Parathyroid adenoma (tissue), 2 donors: ENCODE measurements around the gene MAPK1.

Source experiments
- H2AFZ ChIP-seq: fragments of 300-600 bp; sonication (generic); one replicate; pipeline ENCODE4 v1.7.0; 2017; ENCODE audit warnings: antibody characterized with exemption, mild to moderate bottlenecking
- H3K27ac ChIP-seq: fragments of 300-600 bp; sonication (generic); one replicate; pipeline ENCODE4 v1.7.0; 2017
- H3K27me3 ChIP-seq: fragments of 300-600 bp; sonication (generic); one replicate; pipeline ENCODE4 v1.7.0; 2017; ENCODE audit warnings: low read length; ENCODE audit not compliant: control insufficient read depth, insufficient read depth
- H3K36me3 ChIP-seq: fragments of 300-600 bp; sonication (generic); one replicate; pipeline ENCODE4 v1.7.0; 2017; ENCODE audit warnings: low read length; ENCODE audit not compliant: control insufficient read depth, insufficient read depth
- H3K4me1 ChIP-seq: fragments of 300-600 bp; sonication (generic); one replicate; pipeline ENCODE4 v1.7.0; 2017; ENCODE audit warnings: control low read depth
- H3K4me2 ChIP-seq: fragments of 300-600 bp; sonication (generic); one replicate; pipeline ENCODE4 v1.7.0; 2017; ENCODE audit warnings: low read length
- H3K4me3 ChIP-seq: fragments of 300-600 bp; sonication (generic); one replicate; pipeline ENCODE4 v1.7.0; 2017; ENCODE audit warnings: low read depth, low read length
- H3K79me2 ChIP-seq: fragments of 300-600 bp; sonication (generic); one replicate; pipeline ENCODE4 v1.7.0; 2017; ENCODE audit warnings: control low read depth
- H3K9ac ChIP-seq: fragments of 300-600 bp; sonication (generic); one replicate; pipeline ENCODE4 v1.7.0; 2017; ENCODE audit warnings: mild to moderate bottlenecking
- H3K9me3 ChIP-seq: fragments of 300-600 bp; sonication (generic); one replicate; pipeline ENCODE4 v1.7.0; 2017; ENCODE audit warnings: low read length; ENCODE audit not compliant: control insufficient read depth
- TF ChIP-seq, protein P1 (sequence below): fragments of 300-600 bp; sonication (generic); IDR thresholded peaks from one replicate; pipeline ENCODE4 v1.7.0; 2017; ENCODE audit warnings: antibody characterized with exemption, mild to moderate bottlenecking
- donor health status: primary hyperparathyroidism.

Gene MAPK1

DNA sequence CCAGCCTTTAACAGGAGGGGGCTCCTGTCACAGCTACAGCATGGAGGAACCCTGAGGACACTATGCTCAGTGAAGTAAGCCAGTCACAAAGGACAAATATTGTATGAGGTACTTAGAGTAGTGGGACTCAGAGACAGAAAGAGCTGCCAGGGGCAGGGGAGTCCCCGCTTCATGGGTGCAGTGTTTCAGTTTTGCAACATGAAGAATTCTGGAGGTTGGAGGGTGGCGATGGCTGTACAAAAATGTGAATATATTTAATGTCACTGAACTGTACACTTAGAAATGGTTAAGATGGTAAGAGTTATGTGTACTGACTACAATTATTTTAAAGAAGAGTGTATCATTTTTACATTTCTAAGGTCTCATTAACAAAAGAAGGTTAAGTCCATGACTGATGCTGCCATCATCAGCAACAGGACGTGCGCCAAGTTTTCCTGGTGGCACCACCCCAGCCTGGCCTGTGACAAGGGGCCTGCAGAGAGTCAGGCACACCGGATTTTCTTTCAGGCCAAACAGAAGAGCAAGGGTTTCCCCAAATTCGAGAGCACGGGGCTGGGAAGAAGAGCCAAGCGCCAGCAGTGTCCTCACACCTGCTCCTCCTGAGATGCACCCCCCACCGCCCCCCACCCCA, 153.9 kb downstream of the MAPK1 start:
- Histone ChIP-seq H2AFZ (peak overlapping the region; percentile 53), H3K36me3 (no peaks in the 10 kb centered on the region), H3K4me1 (peaks cover 7% of the 10 kb centered on the region), H3K9ac (no peak overlapping the region), H3K4me3 (no peak overlapping the region), H3K9me3 (no peaks in the 10 kb centered on the region), H3K27ac (peak overlapping the region; percentile 61), H3K27me3 (no peaks in the 10 kb centered on the region), H3K79me2 (no peaks in the 10 kb centered on the region), H3K4me2 (no peak overlapping the region)
- TF ChIP-seq, protein P1, sequence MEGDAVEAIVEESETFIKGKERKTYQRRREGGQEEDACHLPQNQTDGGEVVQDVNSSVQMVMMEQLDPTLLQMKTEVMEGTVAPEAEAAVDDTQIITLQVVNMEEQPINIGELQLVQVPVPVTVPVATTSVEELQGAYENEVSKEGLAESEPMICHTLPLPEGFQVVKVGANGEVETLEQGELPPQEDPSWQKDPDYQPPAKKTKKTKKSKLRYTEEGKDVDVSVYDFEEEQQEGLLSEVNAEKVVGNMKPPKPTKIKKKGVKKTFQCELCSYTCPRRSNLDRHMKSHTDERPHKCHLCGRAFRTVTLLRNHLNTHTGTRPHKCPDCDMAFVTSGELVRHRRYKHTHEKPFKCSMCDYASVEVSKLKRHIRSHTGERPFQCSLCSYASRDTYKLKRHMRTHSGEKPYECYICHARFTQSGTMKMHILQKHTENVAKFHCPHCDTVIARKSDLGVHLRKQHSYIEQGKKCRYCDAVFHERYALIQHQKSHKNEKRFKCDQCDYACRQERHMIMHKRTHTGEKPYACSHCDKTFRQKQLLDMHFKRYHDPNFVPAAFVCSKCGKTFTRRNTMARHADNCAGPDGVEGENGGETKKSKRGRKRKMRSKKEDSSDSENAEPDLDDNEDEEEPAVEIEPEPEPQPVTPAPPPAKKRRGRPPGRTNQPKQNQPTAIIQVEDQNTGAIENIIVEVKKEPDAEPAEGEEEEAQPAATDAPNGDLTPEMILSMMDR = no peak

DNA sequence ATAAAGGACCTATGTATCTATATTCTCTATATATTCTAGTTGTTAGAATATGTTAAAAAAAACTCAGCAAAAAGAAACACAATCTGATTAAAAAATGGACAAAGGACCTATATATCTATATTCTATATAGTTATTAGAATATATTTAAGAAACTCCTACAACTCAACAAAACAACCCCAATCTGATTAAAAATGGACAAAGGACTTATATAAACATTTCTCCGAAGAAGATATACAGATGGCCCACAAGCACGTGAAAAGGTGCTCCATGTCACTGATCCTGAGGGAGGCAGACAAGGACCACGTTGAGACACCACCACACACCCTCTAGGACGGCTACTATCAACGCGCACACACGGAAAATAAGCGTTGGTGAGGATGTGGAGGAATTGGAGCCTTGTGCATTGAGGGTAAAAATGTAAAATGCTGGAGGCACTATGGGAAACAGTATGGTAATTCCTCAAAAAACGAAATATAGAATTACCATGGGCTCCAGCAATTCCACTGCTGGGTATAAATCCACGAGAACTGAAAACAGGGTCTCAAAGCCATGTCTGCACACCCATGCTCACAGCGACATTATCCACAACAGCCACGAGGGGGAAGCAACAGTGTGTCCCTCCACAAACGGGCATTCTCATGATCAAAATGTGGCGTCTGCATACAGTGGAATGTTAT, 154.6 kb downstream of the MAPK1 start:
- Histone ChIP-seq H3K27me3 (no peaks in the 10 kb centered on the region), H3K79me2 (no peaks in the 10 kb centered on the region), H3K36me3 (no peaks in the 10 kb centered on the region), H3K4me3 (no peak overlapping the region), H2AFZ (peak overlapping the region; percentile 60), H3K9me3 (no peaks in the 10 kb centered on the region), H3K4me2 (no peak overlapping the region), H3K4me1 (peaks cover 7% of the 10 kb centered on the region), H3K27ac (no peak overlapping the region), H3K9ac (no peak overlapping the region)
- TF ChIP-seq, protein P1 = peak; percentile 56

DNA sequence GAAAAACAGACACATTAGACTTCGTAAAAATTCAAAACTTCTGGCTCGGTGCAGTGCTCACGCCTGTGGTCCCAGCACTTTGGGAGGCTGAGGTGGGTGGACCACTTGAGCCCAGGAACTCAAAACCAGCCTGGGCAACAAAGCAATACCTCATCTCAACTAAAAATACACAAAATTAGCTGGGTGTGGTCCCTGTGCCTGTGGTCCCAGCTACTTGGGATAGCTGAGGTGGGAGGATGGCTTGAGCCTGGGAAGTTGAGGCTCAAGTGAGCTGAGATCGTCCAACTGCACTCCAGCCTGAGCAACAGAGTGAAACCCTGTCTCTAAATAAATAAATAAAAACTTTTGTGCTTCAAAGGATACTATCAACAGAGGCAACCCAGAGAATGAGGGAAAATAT, 155.6 kb downstream of the MAPK1 start:
- Histone ChIP-seq H3K4me3 (no peak overlapping the region), H2AFZ (no peak overlapping the region), H3K27me3 (no peaks in the 10 kb centered on the region), H3K9ac (no peak overlapping the region), H3K4me2 (no peak overlapping the region), H3K36me3 (no peaks in the 10 kb centered on the region), H3K9me3 (no peaks in the 10 kb centered on the region), H3K27ac (no peak overlapping the region), H3K79me2 (no peaks in the 10 kb centered on the region), H3K4me1 (peaks cover 7% of the 10 kb centered on the region)
- TF ChIP-seq, protein P1 = no peak

DNA sequence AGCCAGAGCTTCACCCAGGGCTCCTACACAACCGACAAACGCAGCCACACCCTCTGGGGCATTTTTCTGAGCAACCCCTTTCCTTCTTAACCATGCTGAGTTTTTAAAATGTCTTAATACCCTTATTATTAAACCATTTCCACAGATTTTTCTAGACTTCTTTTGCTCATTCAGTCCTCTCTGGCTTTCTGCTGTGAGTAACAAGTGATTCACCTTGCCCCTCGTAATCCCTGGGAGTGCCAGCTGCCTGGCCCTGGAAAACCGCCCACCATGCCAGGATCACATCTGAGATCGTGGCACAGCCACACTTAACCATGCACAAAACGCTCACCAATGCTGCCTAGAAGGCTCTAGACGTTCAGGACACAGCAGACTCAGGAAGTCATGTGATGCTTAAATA, 157.3 kb downstream of the MAPK1 start:
- no peaks in the 10 kb centered on the region for H3K27me3 ChIP-seq
- no peak overlapping the region for H3K9ac ChIP-seq
- H3K27ac ChIP-seq = no peak overlapping the region
- H3K79me2 ChIP-seq = no peaks in the 10 kb centered on the region
- TF ChIP-seq, protein P1 = no peak
- H3K9me3 ChIP-seq = no peaks in the 10 kb centered on the region
- no peak overlapping the region for H3K4me3 ChIP-seq
- H3K36me3 ChIP-seq = no peaks in the 10 kb centered on the region
- H3K4me1 ChIP-seq = peaks cover 7% of the 10 kb centered on the region
- H3K4me2 ChIP-seq = no peak overlapping the region
- no peak overlapping the region for H2AFZ ChIP-seq

DNA sequence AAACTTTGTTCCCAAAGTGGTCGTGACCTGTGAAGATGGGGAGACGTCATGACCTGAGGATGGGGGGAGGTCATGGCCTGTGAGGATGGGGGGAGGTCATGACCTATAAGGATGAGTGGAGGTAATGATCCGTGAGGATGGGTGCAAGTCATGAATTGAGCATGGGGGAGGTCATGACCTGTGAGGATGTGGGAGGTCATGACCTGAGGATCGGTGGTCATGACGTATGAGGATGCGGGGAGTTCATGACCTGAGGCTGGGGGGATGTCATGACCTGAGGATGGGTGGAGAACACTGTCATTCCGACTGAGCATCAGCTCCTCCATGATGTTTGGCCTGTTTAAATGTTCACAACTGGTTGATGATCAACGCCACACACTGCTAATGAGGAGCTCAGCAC, 157.8 kb downstream of the MAPK1 start:
- H3K9me3 ChIP-seq = no peaks in the 10 kb centered on the region
- no peak overlapping the region for H3K9ac ChIP-seq
- H2AFZ ChIP-seq = no peak overlapping the region
- no peaks in the 10 kb centered on the region for H3K27me3 ChIP-seq
- no peak overlapping the region for H3K27ac ChIP-seq
- no peaks in the 10 kb centered on the region for H3K36me3 ChIP-seq
- TF ChIP-seq, protein P1 = no peak
- peaks cover 7% of the 10 kb centered on the region for H3K4me1 ChIP-seq
- no peak overlapping the region for H3K4me3 ChIP-seq
- no peak overlapping the region for H3K4me2 ChIP-seq
- H3K79me2 ChIP-seq = no peaks in the 10 kb centered on the region
